Erythroblast (primary cell): Measurements from ENCODE around the gene SESN2.

ENCODE experiments used
- GATA1 ChIP-seq: IDR thresholded peaks from 2 replicates; pipeline ENCODE4 v1.6.1; 2011; ENCODE audit warnings: low read depth, mild to moderate bottlenecking, control low read depth, low read length, moderate library complexity
- POLR2A ChIP-seq: IDR thresholded peaks from 2 replicates; pipeline ENCODE4 v1.6.1; 2011; ENCODE audit warnings: mild to moderate bottlenecking, low read length

- no peak for TF ChIP-seq POLR2A
- no peak for TF ChIP-seq GATA1
Observed at GRCh38 chr1:28247612-28248272, 11.6 kb upstream of the SESN2 start.
